ENCODE data around the gene PSAPL1.

- TF ChIP-seq REST (IDR thresholded peaks at IDR 0.05; ENCODE audit: low read depth) (no peak), RAD21 (IDR thresholded peaks at IDR 0.05; ENCODE audit: low read depth) (no peak), FOXM1 (IDR thresholded peaks at IDR 0.05; ENCODE audit: borderline replicate concordance, low read depth) (no peak), TAF1 (IDR thresholded peaks at IDR 0.05; ENCODE audit: low read depth) (no peak), EP300 (IDR thresholded peaks at IDR 0.05; ENCODE audit: borderline replicate concordance) (no peak), TCF12 (IDR thresholded peaks at IDR 0.05; ENCODE audit: low read depth) (no peak), NFIC (IDR thresholded peaks at IDR 0.05) (no peak), YY1 (IDR thresholded peaks at IDR 0.05; ENCODE audit: low read depth) (no peak), MAX (IDR thresholded peaks at IDR 0.05) (no peak), CEBPB (IDR thresholded peaks at IDR 0.05) (no peak), CREB1 (IDR thresholded peaks at IDR 0.05; ENCODE audit: low read depth) (no peak), EGR1 (IDR thresholded peaks at IDR 0.05) (no peak), ZBTB7A (IDR thresholded peaks at IDR 0.05; ENCODE audit: low read depth) (no peak)
These were observed 42.1 kb upstream of the PSAPL1 start for GRCh38 chr4:7476820-7477219.
